ENCODE data around the gene LRCH3.

Gene LRCH3

DNA sequence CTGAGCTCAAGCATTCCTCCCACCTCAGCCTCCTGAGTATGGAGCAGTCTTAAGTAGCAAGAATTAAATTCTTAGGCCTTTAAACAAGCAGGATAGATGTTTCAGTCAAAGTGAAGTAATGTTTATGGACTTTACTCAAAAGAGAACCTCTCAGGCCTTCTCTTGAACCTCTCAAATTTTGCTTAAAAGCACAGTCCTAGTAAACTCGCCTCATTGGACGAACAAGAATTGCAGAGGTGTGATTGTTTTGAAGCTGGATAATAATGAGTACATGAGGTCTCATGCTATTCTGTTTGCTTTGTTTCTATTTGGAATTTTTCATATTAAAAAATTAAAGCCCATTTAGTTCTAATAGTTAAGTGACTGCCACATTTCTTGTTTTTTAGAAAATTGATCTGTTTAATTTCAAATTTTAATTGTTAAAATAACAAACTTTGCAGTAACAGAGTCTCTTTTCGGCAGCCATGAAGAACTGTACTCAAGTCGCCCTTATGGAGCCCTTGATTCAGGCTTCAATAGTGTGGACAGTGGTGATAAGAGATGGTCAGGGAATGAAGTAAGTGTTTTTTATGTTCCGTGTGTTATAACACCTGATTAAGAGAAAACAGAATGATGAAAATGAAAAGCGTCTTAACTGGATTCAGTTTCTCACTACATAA lies 39.4 kb downstream of the LRCH3 start:
- no peak for DNase-seq (ENCODE audit: low read depth)
- no peak overlapping the region for H3K4me3 ChIP-seq (ENCODE audit: control insufficient read depth, low read depth, low read length)
- TF ChIP-seq, protein P1, sequence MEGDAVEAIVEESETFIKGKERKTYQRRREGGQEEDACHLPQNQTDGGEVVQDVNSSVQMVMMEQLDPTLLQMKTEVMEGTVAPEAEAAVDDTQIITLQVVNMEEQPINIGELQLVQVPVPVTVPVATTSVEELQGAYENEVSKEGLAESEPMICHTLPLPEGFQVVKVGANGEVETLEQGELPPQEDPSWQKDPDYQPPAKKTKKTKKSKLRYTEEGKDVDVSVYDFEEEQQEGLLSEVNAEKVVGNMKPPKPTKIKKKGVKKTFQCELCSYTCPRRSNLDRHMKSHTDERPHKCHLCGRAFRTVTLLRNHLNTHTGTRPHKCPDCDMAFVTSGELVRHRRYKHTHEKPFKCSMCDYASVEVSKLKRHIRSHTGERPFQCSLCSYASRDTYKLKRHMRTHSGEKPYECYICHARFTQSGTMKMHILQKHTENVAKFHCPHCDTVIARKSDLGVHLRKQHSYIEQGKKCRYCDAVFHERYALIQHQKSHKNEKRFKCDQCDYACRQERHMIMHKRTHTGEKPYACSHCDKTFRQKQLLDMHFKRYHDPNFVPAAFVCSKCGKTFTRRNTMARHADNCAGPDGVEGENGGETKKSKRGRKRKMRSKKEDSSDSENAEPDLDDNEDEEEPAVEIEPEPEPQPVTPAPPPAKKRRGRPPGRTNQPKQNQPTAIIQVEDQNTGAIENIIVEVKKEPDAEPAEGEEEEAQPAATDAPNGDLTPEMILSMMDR (conservative IDR thresholded peaks at IDR 0.05; ENCODE audit: control insufficient read depth, insufficient read depth, low read depth, low read length) = no peak

DNA sequence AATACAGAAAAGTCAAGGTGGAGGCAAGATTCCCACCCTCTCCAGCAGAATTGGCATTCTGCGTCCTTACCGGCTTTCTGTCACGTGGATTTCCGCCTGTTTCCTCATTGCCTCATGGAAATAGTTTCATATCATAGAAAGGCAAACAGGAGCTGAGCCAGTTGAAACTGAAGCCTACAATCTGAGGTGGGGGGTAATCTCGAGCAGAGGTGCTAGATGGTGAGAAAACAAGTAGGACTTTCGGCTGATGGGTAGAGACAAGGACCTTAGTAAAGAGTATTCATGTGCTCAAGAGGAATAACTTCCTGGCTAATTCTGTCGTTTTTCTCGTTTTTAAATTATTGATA lies 39.9 kb downstream of the LRCH3 start:
- TF ChIP-seq, protein P1 (conservative IDR thresholded peaks at IDR 0.05; ENCODE audit: control insufficient read depth, insufficient read depth, low read depth, low read length) = no peak
- no peak overlapping the region for H3K4me3 ChIP-seq (ENCODE audit: control insufficient read depth, low read depth, low read length)
- no peak for DNase-seq (ENCODE audit: low read depth)

DNA sequence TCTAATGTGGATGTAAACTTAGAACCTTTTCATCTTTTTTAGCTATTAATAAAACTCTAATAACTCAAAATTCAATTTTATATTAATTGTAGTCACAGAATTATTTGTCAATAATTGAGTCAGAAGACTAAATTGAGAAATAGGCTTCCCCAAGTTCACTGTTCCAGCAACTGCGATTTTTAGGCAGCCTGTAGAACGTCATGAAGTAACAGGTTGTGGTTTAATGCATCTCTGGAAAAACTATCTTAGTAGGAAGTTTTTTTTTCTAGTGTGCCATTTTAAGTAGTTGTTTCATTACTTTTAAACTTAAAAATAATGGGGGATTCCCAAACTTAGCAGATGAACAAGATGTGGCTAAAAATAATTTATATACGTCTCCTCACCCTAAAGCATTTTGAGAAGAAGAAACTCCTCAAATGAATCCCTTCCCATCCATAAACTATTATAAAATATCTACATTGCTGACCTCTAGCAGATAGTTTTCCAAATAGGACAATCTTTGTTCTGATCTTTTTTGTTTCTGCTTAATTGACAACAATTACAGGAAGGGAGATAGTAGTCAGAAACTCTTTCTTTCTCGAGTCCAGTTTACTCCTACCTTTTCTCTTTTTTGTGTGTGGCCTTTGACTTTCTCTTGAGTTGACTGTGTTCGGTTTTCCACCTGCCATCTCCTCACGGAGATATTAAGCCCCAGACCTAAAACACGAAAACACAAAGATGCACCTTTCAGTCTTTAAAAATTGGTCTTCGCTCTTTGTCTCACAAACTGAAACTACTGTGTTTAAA lies 43.1 kb downstream of the LRCH3 start:
- no peak overlapping the region for H3K4me3 ChIP-seq (ENCODE audit: control insufficient read depth, low read depth, low read length)
- DNase-seq (ENCODE audit: low read depth) = no peak
- TF ChIP-seq, protein P1 (conservative IDR thresholded peaks at IDR 0.05; ENCODE audit: control insufficient read depth, insufficient read depth, low read depth, low read length) = no peak

DNA sequence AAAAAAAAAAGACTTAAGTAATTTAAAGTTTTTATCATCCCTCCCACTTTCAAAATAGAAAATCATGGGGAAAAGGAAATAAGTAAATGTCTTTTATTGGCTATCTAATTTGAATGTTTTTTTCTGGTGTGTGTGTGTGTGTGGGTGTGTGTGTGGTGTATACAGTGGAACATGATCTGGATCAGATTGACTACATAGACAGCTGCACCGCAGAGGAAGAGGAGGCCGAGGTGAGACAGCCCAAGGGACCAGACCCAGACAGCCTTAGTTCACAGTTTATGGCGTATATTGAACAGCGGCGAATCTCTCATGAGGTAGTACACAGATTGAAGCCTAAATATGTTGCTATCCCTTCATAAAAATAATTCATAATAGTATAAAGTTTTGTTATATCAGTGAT lies 44.5 kb downstream of the LRCH3 start:
- TF ChIP-seq, protein P1 (conservative IDR thresholded peaks at IDR 0.05; ENCODE audit: control insufficient read depth, insufficient read depth, low read depth, low read length) = no peak
- no peak overlapping the region for H3K4me3 ChIP-seq (ENCODE audit: control insufficient read depth, low read depth, low read length)
- no peak for DNase-seq (ENCODE audit: low read depth)

DNA sequence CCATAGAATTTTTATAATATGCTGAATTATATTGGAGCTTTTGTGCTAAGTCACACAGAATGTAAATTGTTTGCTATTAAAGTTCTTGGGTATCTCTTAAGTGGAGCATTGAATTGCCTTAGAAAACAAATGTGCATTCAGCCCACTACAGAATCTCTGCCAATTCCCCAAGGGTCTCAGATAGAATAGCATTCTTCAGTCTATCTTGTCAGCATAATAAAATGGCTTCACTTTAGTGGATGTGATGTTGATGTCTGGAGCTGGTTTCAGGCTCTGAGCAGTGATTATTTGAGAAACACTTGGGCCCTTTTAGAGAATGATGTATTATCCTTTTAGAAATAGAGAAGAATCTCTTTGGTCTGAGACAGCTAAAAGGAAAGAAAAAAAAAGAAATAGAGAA lies 45.2 kb downstream of the LRCH3 start:
- TF ChIP-seq, protein P1 (conservative IDR thresholded peaks at IDR 0.05; ENCODE audit: control insufficient read depth, insufficient read depth, low read depth, low read length) = no peak
- DNase-seq (ENCODE audit: low read depth) = no peak

DNA sequence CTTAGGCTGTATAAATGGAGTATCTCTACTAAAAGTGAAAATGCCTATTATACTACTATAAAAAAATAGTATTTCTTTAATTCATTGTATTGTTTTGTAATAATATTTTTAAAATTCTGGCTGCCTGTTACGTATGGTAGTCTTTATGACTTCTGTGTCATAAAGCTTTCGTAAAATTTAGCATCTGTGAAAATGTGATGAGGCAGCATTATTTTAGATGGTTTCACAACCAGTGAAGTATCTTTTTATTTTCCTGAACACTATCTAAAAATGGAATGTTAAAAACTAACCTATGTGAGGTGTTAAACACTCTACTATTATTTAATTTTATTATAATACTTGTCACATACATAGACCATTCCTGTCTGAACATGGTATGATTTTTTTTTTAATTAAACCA lies 46.2 kb downstream of the LRCH3 start:
- TF ChIP-seq, protein P1 (conservative IDR thresholded peaks at IDR 0.05; ENCODE audit: control insufficient read depth, insufficient read depth, low read depth, low read length) = no peak
- DNase-seq (ENCODE audit: low read depth) = no peak
- no peak overlapping the region for H3K4me3 ChIP-seq (ENCODE audit: control insufficient read depth, low read depth, low read length)

More for the DNA sequence above, 45.2 kb downstream of the LRCH3 start:
- no peak overlapping the region for H3K4me3 ChIP-seq (ENCODE audit: control insufficient read depth, low read depth, low read length)

Measured in fibroblast of mammary gland (primary cell).